HepG2 (cell line): Measurements from ENCODE around the gene BUD23. TPM values are rescaled to one million over a fixed set of nuclear protein-coding genes. Genes with fewer than 3 reads are reported as not detected.

Source experiments
- CCAR2 ChIP-seq: fragments of 200-400 bp; formaldehyde crosslinking; optimal IDR thresholded peaks from 2 replicates; pipeline ENCODE3; 2018; ENCODE audit warnings: low read depth, mild to moderate bottlenecking, low read length, moderate library complexity
- FOXK1 ChIP-seq: sonication (generic); formaldehyde crosslinking; IDR thresholded peaks from 2 replicates; pipeline ENCODE4 v1.4.0; 2020; ENCODE audit warnings: low read depth, missing genetic modification reagents, borderline replicate concordance
- FOXO1 ChIP-seq: sonication (generic); formaldehyde crosslinking; IDR thresholded peaks from 2 replicates; pipeline ENCODE4 v1.4.0; 2020; ENCODE audit warnings: missing genetic modification reagents
- KAT2B ChIP-seq: fragments of 150-350 bp; IDR thresholded peaks from 2 replicates; pipeline ENCODE4 v1.6.1; 2014; ENCODE audit warnings: low read depth, low read length, borderline replicate concordance
- MIER2 ChIP-seq: IDR thresholded peaks from 2 replicates; pipeline ENCODE4 v1.6.1; 2016; ENCODE audit warnings: missing biosample characterization, missing genetic modification reagents
- MLX ChIP-seq: IDR thresholded peaks from 2 replicates; pipeline ENCODE4 v1.6.1; 2016
- MXI1 ChIP-seq: IDR thresholded peaks from 3 replicates; pipeline ENCODE4 v1.6.1; 2012; ENCODE audit warnings: low read depth, low read length, inconsistent platforms, borderline replicate concordance
- PAF1 ChIP-seq: IDR thresholded peaks from 2 replicates; pipeline ENCODE4 v1.6.1; 2016; ENCODE audit warnings: missing genetic modification reagents, missing compliant biosample characterization
- POLR2A ChIP-seq, 2 experiments: IDR thresholded peaks; 2 replicates each; pipeline ENCODE4 v1.6.1; 2011; ENCODE audit warnings: low read depth in 2 of 2, low read length in 2 of 2, mild to moderate bottlenecking in 1 of 2, moderate library complexity in 1 of 2; ENCODE audit not compliant: insufficient read depth in 1 of 2
- RXRB ChIP-seq: IDR thresholded peaks from 2 replicates; pipeline ENCODE4 v1.6.1; 2016; ENCODE audit warnings: borderline replicate concordance, missing genetic modification reagents, missing compliant biosample characterization
- SALL1 ChIP-seq: sonication (generic); formaldehyde crosslinking; IDR thresholded peaks from 2 replicates; pipeline ENCODE4 v1.8.0; 2022; ENCODE audit warnings: mild to moderate bottlenecking, missing genetic modification reagents
- SMAD1 ChIP-seq: sonication (generic); formaldehyde crosslinking; IDR thresholded peaks from 2 replicates; pipeline ENCODE4 v1.4.0; 2020; ENCODE audit warnings: missing genetic modification reagents, low read depth, mild to moderate bottlenecking, borderline replicate concordance
- SMARCC2 ChIP-seq: fragments of 450-650 bp; IDR thresholded peaks from 2 replicates; pipeline ENCODE4 v1.6.1; 2017; ENCODE audit warnings: antibody characterized with exemption, mild to moderate bottlenecking
- SMC3 ChIP-seq: IDR thresholded peaks from 2 replicates; pipeline ENCODE4 v1.6.1; 2011; ENCODE audit warnings: low read length, improper control_type of control experiment
- SNRNP70 ChIP-seq: fragments of 200-400 bp; formaldehyde crosslinking; IDR thresholded peaks from 2 replicates; pipeline ENCODE4 v1.6.1; 2017; ENCODE audit warnings: mild to moderate bottlenecking, low read depth, low read length, moderate library complexity
- THAP11 ChIP-seq: IDR thresholded peaks from 2 replicates; pipeline ENCODE4 v1.6.1; 2016; ENCODE audit warnings: missing biosample characterization, missing genetic modification reagents
- ZBTB33 ChIP-seq: sonication (generic); formaldehyde crosslinking; IDR thresholded peaks from 2 replicates; pipeline ENCODE4 v1.4.0; 2020; ENCODE audit warnings: missing genetic modification reagents
- ZFP82 ChIP-seq: sonication (generic); formaldehyde crosslinking; IDR thresholded peaks from 2 replicates; pipeline ENCODE4 v1.5.1; 2020; ENCODE audit warnings: mild to moderate bottlenecking, missing genetic modification reagents, borderline replicate concordance
- ZNF337 ChIP-seq: sonication (generic); formaldehyde crosslinking; IDR thresholded peaks from 2 replicates; pipeline ENCODE4 v1.5.1; 2020; ENCODE audit warnings: missing genetic modification reagents, low read depth, mild to moderate bottlenecking, borderline replicate concordance
- ZNF383 ChIP-seq: sonication (generic); formaldehyde crosslinking; IDR thresholded peaks from 2 replicates; pipeline ENCODE4 v1.4.0; 2020; ENCODE audit warnings: missing genetic modification reagents, mild to moderate bottlenecking, borderline replicate concordance
- ZNF431 ChIP-seq: sonication (generic); formaldehyde crosslinking; IDR thresholded peaks from 2 replicates; pipeline ENCODE4 v1.9.0; 2022; ENCODE audit warnings: missing genetic modification reagents, low read depth, mild to moderate bottlenecking, borderline replicate concordance
- ZNF576 ChIP-seq: sonication (generic); formaldehyde crosslinking; IDR thresholded peaks from 2 replicates; pipeline ENCODE4 v1.4.0; 2020; ENCODE audit warnings: mild to moderate bottlenecking, missing genetic modification reagents
- ZNF792 ChIP-seq: IDR thresholded peaks from 2 replicates; pipeline ENCODE4 v1.6.1; 2016
- ZNF800 ChIP-seq: sonication (generic); formaldehyde crosslinking; IDR thresholded peaks from 2 replicates; pipeline ENCODE4 v1.4.0; 2020; ENCODE audit warnings: missing genetic modification reagents
- ZNF850 ChIP-seq: sonication (generic); formaldehyde crosslinking; conservative IDR thresholded peaks from 2 replicates; pipeline ENCODE4 v1.9.0; 2021; ENCODE audit warnings: mild to moderate bottlenecking, missing genetic modification reagents
- polyA plus RNA-seq, 8 experiments: library from polyadenylated mRNA; depleted of rRNA in 3 of 8; stranded (reverse) in 7 of 8; unstranded in 1 of 8; fragments of >200 nt; fragmentation: Illumina TruSeq in 4 of 8; extraction: Trizol in 4 of 8; gene quantifications; 2 replicates each; pipeline versions ENCODE4 v1.2.1 to v1.2.3, GENCODE V29; 2011 to 2016; ENCODE audit warnings: low read depth in 4 of 8, missing spikeins in 1 of 8, mixed read lengths in 1 of 8; ENCODE audit not compliant: insufficient read depth in 1 of 8
- total RNA-seq, 5 experiments: library from RNA; depleted of rRNA; stranded (reverse); fragments of >200 nt; fragmentation: Illumina TruSeq; extraction: Trizol; gene quantifications; 2 replicates each; pipeline ENCODE4 v1.2.3, GENCODE V29; 2016; ENCODE audit warnings: low read depth in 1 of 5

Gene BUD23
- total and polyA plus RNA-seq, 2 of the 13 experiments (the other 11 are each of a cell fraction or from before 2014, with no cell fraction given) = 47.5 to 54.5 TPM

GRCh38 chr7:73647725-73648592, 35.4 kb upstream of the BUD23 start (continued):
- TF ChIP-seq ZNF431 (no peak), ZNF850 (CRISPR knock-in tag) (no peak), RXRB (CRISPR knock-in tag) (peak; percentile 68), MXI1 (peak; percentile 61; the same call in 1 of the 3 replicates), THAP11 (CRISPR knock-in tag) (peak; percentile 62; the same call in 1 of the 2 replicates), KAT2B (no peak), ZNF337 (CRISPR knock-in tag) (no peak), CCAR2 (no peak), ZNF576 (no peak), MLX (CRISPR knock-in tag) (peak; percentile 96), POLR2A (IDR thresholded peaks at IDR 0.05; ENCODE audit: insufficient read depth in 1 of 2, low read depth in 2 of 2, low read length in 2 of 2) (peak; percentile 52 to 55; a peak in 3 of 4 replicates), ZNF792 (peak; percentile 40; the same call in 1 of the 2 replicates), FOXK1 (CRISPR knock-in tag) (no peak), ZNF800 (CRISPR knock-in tag) (peak; percentile 81), ZNF383 (CRISPR knock-in tag) (no peak), FOXO1 (CRISPR knock-in tag) (no peak), SALL1 (CRISPR knock-in tag) (peak; percentile 83), SMARCC2 (no peak), ZFP82 (CRISPR knock-in tag) (no peak), SMAD1 (CRISPR knock-in tag) (no peak), PAF1 (no peak), SNRNP70 (no peak), ZBTB33 (CRISPR knock-in tag) (no peak), SMC3 (no peak), MIER2 (CRISPR knock-in tag) (no peak; the same call in 1 of the 2 replicates)
